ENCODE measurements around the gene NOTCH2.

DNA sequence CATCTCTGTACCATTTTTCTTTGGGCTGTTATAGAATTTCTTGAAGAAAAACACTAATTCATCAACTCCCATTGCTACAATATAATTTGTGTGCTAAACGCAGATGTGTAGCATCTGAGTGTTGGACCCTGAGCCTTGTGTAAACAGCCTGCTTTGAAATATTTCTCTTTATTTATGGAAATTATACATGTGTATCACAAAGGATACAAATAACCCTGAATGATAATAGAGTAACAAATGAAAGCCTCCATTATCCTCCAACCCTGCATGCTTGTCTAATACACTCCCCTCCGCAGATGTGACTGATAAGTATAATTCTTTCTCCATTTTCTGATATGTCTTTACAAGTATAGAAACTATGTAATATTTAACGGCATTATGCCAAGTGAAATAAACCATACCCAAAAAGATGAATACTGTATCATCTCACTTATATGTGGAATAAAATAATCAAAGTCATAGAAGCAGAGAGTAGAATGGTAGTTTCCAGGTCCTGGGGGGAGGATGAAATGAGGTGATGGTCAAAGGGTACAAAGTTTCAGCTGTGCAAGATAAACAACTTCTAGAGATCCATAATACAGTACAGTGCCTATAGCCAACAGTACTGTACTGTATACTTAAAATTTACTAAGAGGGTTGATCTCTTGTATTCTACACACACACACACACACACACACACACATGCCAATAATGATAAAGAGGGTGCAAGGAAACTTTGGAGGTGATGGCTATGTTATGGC lies 170.3 kb downstream of the NOTCH2 start:
- no peak for TF ChIP-seq CTCF (conservative IDR thresholded peaks at IDR 0.05; ENCODE audit: low read depth in 2 of 2)
- no peak for TF ChIP-seq POLR2AphosphoS5 (IDR thresholded peaks at IDR 0.05; ENCODE audit: low read depth)
- no peak for TF ChIP-seq EZH2 (IDR thresholded peaks at IDR 0.05; ENCODE audit: low read depth, unreplicated experiment)
- TF ChIP-seq, protein P1, sequence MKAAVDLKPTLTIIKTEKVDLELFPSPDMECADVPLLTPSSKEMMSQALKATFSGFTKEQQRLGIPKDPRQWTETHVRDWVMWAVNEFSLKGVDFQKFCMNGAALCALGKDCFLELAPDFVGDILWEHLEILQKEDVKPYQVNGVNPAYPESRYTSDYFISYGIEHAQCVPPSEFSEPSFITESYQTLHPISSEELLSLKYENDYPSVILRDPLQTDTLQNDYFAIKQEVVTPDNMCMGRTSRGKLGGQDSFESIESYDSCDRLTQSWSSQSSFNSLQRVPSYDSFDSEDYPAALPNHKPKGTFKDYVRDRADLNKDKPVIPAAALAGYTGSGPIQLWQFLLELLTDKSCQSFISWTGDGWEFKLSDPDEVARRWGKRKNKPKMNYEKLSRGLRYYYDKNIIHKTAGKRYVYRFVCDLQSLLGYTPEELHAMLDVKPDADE (IDR thresholded peaks at IDR 0.05): no peak
- TF ChIP-seq CREB1 (CRISPR knock-in tag; IDR thresholded peaks at IDR 0.05; ENCODE audit: low read depth): no peak
- TF ChIP-seq, protein P2, sequence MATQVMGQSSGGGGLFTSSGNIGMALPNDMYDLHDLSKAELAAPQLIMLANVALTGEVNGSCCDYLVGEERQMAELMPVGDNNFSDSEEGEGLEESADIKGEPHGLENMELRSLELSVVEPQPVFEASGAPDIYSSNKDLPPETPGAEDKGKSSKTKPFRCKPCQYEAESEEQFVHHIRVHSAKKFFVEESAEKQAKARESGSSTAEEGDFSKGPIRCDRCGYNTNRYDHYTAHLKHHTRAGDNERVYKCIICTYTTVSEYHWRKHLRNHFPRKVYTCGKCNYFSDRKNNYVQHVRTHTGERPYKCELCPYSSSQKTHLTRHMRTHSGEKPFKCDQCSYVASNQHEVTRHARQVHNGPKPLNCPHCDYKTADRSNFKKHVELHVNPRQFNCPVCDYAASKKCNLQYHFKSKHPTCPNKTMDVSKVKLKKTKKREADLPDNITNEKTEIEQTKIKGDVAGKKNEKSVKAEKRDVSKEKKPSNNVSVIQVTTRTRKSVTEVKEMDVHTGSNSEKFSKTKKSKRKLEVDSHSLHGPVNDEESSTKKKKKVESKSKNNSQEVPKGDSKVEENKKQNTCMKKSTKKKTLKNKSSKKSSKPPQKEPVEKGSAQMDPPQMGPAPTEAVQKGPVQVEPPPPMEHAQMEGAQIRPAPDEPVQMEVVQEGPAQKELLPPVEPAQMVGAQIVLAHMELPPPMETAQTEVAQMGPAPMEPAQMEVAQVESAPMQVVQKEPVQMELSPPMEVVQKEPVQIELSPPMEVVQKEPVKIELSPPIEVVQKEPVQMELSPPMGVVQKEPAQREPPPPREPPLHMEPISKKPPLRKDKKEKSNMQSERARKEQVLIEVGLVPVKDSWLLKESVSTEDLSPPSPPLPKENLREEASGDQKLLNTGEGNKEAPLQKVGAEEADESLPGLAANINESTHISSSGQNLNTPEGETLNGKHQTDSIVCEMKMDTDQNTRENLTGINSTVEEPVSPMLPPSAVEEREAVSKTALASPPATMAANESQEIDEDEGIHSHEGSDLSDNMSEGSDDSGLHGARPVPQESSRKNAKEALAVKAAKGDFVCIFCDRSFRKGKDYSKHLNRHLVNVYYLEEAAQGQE (IDR thresholded peaks at IDR 0.05; ENCODE audit: unreplicated experiment): no peak
- no peak for TF ChIP-seq EZH2phosphoT487 (IDR thresholded peaks at IDR 0.05; ENCODE audit: unreplicated experiment)
- no peak for TF ChIP-seq JUNB (IDR thresholded peaks at IDR 0.05; ENCODE audit: unreplicated experiment)

Data from GM23338 (cell line).